Right lung (tissue), 10 donors: ENCODE results near the gene PITPNC1. TPM values are rescaled to one million over a fixed set of nuclear protein-coding genes. Genes with fewer than 3 reads are reported as not detected.
"Not testable (repeated sequence)": the region's sequence is repeated elsewhere in the genome, so short reads cannot be mapped to it uniquely, and the experiment has no call there.

ENCODE experiments used
- DNase-seq, 2 donors: peaks; one replicate each; pipeline ENCODE4 v3.0.0-alpha.2; 2013
- long read RNA-seq, 8 donors: transcript quantifications; one replicate each; lab custom pipeline, GENCODE V29; 2026
- polyA plus RNA-seq, 5 donors: library from polyadenylated mRNA; unstranded; fragments of 120-200 nt; gene quantifications; one replicate each; pipeline versions ENCODE4 v1.2.1 to v1.2.3, GENCODE V29; 2013; ENCODE audit warnings: inconsistent platforms in 1 of 5, low replicate concordance in 1 of 5; ENCODE audit not compliant: insufficient read length in 5 of 5, insufficient read depth in 1 of 5

PITPNC1 gene
- polyA plus RNA-seq = 10 to 100 TPM in 3 of 5 donors, 1 to 10 TPM in 2; 9.1 to 12.0 (median 10.1) TPM
- long read RNA-seq, donor 1 = 0 reads
- long read RNA-seq, donor 2 = 0 reads
- long read RNA-seq, donor 3 = 0 reads
- long read RNA-seq, donor 4 = 0 reads
- long read RNA-seq, donor 5, partial matches to known transcripts = 0 of 5 reads
- long read RNA-seq, donor 5, other reads (novel, unspliced or antisense) = 5 of 5 reads
- long read RNA-seq, donor 6 = 0 reads
- long read RNA-seq, donor 7 = 0 reads
- long read RNA-seq, donor 8 = 0 reads

- peak; percentile 85 to 87 for DNase-seq
Measured at GRCh38 chr17:67376737-67377487, at the start of gene PITPNC1. Gene PITPNC1, plus strand, starts transcription at chr17:67377281.

DNA sequence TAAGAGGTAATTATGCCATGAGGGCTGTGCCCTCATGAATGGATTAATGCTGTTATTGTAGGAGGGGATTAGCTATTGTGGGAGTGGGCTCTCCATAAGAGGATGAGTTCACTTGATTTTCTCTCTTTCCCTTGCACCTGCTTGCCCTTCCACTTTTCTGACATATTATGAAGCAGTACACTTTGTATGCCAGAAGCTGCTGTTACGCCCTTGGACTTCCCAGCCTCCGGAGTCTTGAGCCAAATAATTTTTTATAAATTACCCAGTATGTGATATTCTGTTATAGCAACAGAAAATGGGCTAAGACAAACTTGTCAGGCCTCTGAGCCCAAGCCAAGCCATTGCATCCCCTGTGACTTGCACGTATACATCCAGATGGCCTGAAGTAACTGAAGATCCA lies 49.1 kb upstream of the PITPNC1 start:
- no peak for DNase-seq

GRCh38 chr17:67331381-67332161 lies 45.5 kb upstream of the PITPNC1 start:
- DNase-seq = not testable (repeated sequence)

- not testable (repeated sequence) for DNase-seq
Measured at GRCh38 chr17:67332162-67332508, 44.9 kb upstream of the PITPNC1 start.

DNA sequence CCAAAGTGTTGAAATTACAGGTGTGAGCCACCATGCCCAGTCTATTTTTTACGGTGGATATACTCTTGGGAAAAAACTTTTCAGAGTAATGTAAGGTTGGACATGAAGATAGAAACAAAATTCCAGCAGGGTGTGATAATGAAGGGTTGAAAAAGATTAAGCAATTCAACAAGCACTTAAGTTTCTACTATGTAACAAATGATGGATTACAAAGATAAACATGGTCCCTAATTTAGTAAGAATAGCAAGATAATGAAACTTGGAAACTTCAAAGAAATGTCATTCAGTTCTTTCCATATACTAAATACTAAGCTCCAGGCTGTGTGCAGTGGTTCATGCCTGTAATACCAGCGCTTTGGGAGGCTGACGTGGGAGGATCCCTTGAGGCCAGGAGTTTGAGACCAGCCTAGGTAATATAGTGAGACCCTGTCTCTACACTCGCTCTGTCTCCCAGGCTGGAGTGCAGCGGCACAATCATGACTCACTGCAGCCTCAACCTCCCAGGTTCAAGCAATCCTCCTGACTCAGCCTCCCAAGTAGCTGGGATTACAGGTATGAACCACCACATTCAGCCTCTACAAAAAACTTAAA lies 41.7 kb upstream of the PITPNC1 start:
- DNase-seq = no peak

GRCh38 chr17:67336859-67337258 lies 40.2 kb upstream of the PITPNC1 start:
- no peak for DNase-seq

DNA sequence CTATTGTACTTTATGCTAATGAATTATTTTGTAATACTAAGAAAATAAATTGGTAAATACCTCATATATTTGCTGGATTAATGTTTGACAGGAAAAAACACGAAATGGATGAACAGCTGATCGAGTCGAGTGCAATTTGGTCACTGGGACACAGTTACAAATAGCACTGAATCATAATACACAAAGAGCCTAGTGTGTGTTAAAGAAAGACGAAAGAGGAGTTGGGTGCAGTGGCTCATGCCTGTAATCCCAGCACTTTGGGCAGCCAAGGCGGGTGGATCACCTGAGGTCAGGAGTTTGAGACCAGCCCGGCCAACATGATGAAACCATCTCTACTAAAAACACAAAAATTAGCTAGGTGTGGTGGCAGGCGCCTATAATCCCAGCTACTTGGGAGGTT lies 38.7 kb upstream of the PITPNC1 start:
- DNase-seq = not testable (repeated sequence)

- DNase-seq = no peak
Measured at GRCh38 chr17:67343237-67343636, 33.8 kb upstream of the PITPNC1 start.

DNA sequence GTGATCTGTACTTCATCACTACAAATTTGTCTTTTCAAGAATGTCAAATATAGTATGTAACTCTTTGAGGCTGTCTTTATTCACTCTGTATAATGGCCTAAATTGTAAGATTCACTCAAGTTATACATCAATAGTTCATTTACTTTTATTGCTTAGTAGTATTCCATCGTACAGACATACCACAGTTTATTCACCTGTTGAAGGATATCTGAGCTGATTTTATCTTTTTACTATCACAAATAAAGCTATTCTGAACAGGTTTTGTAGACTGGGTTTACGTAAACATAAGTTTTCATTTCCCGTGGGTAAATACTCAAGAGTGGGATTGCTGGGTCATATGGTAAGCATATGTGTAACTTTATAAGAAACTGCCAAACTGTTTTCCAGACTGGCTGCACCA lies 29.3 kb upstream of the PITPNC1 start:
- DNase-seq = no peak

GRCh38 chr17:67349420-67349819 lies 27.7 kb upstream of the PITPNC1 start:
- no peak for DNase-seq

- DNase-seq = no peak
Measured at GRCh38 chr17:67353161-67353560, 23.9 kb upstream of the PITPNC1 start.

DNA sequence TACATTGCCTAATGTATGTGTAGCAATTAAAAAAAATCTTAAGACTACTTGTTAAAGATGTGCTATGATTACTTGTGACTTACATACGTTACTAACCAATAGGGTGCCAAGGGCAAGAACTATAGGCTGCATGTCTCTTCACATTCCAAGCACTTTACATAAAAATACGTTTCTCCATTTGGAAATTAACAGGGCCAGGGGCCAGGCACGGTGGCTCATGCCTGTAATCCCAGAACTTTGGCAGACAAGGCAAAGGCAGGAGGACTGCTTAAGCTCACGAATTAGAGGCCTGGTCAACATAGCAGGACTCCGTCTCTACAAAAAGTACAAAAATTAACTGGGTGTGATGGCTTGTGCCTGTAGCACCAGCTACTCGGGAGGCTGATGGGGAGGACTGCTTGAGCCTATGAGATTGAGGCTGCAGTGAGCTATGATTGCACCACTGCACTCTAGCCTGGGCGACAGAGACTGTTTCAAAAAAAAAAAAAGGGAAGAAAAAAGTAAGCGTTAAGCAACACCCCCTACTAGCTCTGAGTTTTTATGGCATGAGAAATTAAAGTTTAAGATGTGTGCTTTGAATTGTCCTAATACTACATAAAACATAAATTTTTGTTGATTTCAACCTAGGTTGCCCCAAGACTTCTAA lies 23.0 kb upstream of the PITPNC1 start:
- DNase-seq = no peak

DNA sequence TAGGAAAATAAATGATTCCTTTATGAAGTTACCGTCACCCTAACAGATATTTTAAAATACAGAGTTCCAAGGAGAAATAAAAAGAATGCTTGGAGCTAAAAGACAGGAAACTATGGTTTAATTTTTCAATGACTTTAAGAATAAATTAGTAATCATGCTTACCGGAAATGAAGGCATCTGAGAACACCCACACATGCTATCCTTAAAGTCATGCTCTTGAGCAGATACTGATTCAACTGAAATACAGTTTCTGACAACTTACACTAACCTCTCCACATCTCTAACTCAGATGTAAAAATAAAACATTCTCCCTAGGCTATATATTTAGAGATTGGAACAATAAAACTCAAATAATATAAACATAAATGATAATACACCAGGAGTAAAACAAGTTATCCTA lies 18.5 kb upstream of the PITPNC1 start:
- DNase-seq = no peak

DNA sequence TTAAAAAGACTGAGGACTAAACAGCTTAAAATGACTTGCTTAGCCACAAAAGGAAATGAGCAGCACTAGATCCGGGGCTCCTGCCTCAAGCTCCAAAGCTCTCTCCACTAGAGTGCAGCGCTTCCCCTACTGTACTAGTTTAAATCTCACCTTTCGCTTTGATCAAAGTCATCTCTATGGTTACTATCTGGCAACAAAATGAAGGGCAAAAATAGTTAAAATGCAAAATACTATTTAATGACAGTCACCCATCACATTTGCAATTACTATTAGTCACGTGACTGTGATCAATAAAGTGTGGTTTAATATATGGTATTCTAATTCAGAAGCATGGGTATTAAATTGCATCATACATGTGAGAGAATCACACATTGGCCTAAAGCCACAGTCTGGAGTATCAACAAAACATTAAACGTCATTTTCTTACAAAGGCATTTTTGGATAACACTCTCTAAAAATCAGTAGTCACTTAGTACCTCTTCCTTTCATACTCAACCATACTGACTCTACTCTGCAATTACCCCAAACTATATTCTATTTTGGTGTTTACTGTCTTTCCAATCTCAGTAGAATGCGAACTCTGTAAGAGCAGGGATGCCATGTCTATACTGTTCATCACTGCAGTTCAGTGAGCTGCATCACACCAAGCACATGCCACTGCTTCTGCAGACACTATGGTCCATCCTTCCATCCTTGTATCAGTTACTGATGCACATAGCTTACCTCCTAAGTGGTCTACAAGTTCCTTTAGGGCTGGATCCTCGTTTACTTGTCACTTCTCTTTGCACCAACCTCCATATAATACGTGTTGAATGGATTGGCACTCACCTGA lies 16.9 kb upstream of the PITPNC1 start:
- DNase-seq = no peak

GRCh38 chr17:67360880-67361279 lies 16.2 kb upstream of the PITPNC1 start:
- no peak for DNase-seq

GRCh38 chr17:67362173-67362572 lies 14.9 kb upstream of the PITPNC1 start:
- DNase-seq = no peak

DNA sequence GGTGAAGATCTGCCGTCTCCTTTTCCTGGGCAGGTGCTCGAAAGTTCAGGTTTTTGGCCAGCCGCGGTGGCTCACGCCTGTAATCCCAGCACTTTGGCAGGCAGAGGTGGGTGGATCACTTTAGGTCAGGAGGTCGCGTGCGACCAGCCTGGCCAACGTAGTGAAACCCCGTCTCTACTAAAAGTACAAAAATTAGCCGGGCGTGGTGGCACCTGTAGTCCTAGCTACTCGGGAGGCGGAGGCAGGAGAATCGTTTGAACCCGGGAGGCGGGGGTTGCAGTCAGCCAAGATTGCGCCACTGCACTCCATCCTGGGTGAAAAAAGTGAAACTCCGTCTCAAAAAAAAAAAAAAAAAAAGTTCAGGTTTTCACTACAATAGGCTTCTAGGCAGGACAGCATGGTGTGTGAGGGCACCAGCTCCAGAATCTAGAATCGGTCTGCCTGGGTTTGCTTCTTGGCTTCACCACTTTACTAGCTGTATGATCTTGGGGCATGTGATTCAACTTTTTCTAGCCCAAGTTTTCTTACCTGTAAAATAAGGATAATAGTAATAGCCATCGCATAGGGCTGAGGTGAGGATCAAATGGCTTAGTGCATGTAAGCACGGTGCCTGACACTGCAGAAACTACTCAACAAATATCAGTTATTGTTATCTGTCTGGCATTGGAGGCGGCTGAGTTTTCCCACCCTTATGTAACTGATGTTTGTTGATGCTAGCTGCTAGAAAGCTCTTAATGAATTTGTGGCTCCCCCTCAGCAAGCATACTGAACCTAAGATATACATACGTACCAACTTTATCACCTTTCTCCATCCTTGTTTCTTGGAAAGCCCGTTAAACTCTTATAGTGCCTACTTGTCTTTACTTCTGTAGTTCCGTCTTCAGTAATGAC lies 12.0 kb upstream of the PITPNC1 start:
- DNase-seq = no peak

GRCh38 chr17:67365738-67366192 lies 11.3 kb upstream of the PITPNC1 start:
- DNase-seq = no peak
